Activated CD4-positive, alpha-beta T cell treated with anti-CD3 and anti-CD28 coated beads, Interleukin-2, amount 50 U/mL, for 48 hours (primary cell): Measurements from ENCODE around the gene CD96.
A peak's percentile ranks its signal among the peaks of the same experiment; 100 is the strongest.
"Not testable (repeated sequence)": the region's sequence is repeated elsewhere in the genome, so short reads cannot be mapped to it uniquely, and the experiment has no call there.

Source experiments
- DNase-seq, 2 experiments: peaks; one replicate each; pipeline ENCODE4 v3.0.0-alpha.2; 2020

Gene CD96

GRCh38 chr3:111541911-111542483, at the start of gene CD96:
CD96 (plus strand) TSS chr3:111542197; CDS start chr3:111542249, 52 bp downstream.
- peak; percentile 57 to 69 for DNase-seq

- no peak for DNase-seq
Observed at GRCh38 chr3:111493276-111493675, 48.7 kb upstream of the CD96 start.

- no peak for DNase-seq
Observed at GRCh38 chr3:111496894-111497559, 45.0 kb upstream of the CD96 start.

- DNase-seq: no peak
Observed at GRCh38 chr3:111498022-111498421, 44.0 kb upstream of the CD96 start.

GRCh38 chr3:111506435-111506834, 35.6 kb upstream of the CD96 start:
- no peak for DNase-seq

- no peak for DNase-seq
Observed at GRCh38 chr3:111509308-111509707, 32.7 kb upstream of the CD96 start.

- DNase-seq: no peak
Observed at GRCh38 chr3:111517801-111518200, 24.2 kb upstream of the CD96 start.

- no peak for DNase-seq
Observed at GRCh38 chr3:111519178-111519855, 22.7 kb upstream of the CD96 start.

GRCh38 chr3:111521891-111522290, 20.1 kb upstream of the CD96 start:
- no peak for DNase-seq

GRCh38 chr3:111524486-111524885, 17.5 kb upstream of the CD96 start:
- not testable (repeated sequence) for DNase-seq

GRCh38 chr3:111531446-111531845, 10.6 kb upstream of the CD96 start:
- no peak for DNase-seq

- no peak for DNase-seq
Observed at GRCh38 chr3:111534701-111535100, 7.3 kb upstream of the CD96 start.

GRCh38 chr3:111538111-111538510, 3.9 kb upstream of the CD96 start:
- no peak for DNase-seq

GRCh38 chr3:111538681-111539083, 3.3 kb upstream of the CD96 start:
- no peak for DNase-seq

GRCh38 chr3:111539351-111540331, 2.4 kb upstream of the CD96 start:
- peak; percentile 68 to 75 for DNase-seq

- no peak for DNase-seq
Observed at GRCh38 chr3:111541391-111541790, 606 bp upstream of the CD96 start.

GRCh38 chr3:111542611-111543300, 759 bp downstream of the CD96 start:
- no peak for DNase-seq

GRCh38 chr3:111545349-111545748, 3.4 kb downstream of the CD96 start:
- no peak for DNase-seq

- peak in 1 of 2 experiments; percentile 53 for DNase-seq
Observed at GRCh38 chr3:111547631-111548030, 5.6 kb downstream of the CD96 start.

- no peak for DNase-seq
Observed at GRCh38 chr3:111548092-111548491, 6.1 kb downstream of the CD96 start.

GRCh38 chr3:111548756-111549155, 6.8 kb downstream of the CD96 start:
- DNase-seq: no peak

GRCh38 chr3:111561902-111562301, 19.9 kb downstream of the CD96 start:
- DNase-seq: not testable (repeated sequence)
